GM10266 (cell line): Measurements from ENCODE around the gene SERGEF.

ENCODE experiments used
- DNase-seq: peaks from one replicate; pipeline ENCODE4 v3.0.0; 2012; ENCODE audit errors: extremely low spot score
- TF ChIP-seq, protein P1 (sequence below): IDR thresholded peaks from 2 replicates; pipeline ENCODE4 v1.5.1; 2012; ENCODE audit warnings: mild to moderate bottlenecking, low read depth; ENCODE audit not compliant: control insufficient read depth, insufficient read depth; ENCODE audit errors: missing control alignments

The SERGEF gene

DNA sequence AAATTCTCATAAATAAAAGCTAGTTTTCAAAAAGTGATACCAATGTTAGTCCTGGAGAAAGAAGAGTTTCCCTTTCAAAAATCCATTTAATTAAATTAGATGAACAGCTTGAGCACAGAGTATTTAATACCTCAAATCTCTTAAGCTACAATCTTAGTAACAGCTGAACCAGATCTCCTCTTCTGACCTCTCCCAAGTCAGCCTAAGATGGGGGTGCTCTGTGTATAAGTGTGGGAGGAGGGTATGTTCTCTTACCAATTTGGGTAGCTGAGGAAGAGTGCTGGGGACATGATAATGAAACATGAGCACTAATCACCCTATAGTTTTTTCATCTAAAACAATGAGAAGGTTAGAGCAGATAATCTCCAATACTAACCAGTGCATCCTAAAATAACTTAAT lies 23.6 kb upstream of the SERGEF start:
- DNase-seq: no peak
- TF ChIP-seq, protein P1, sequence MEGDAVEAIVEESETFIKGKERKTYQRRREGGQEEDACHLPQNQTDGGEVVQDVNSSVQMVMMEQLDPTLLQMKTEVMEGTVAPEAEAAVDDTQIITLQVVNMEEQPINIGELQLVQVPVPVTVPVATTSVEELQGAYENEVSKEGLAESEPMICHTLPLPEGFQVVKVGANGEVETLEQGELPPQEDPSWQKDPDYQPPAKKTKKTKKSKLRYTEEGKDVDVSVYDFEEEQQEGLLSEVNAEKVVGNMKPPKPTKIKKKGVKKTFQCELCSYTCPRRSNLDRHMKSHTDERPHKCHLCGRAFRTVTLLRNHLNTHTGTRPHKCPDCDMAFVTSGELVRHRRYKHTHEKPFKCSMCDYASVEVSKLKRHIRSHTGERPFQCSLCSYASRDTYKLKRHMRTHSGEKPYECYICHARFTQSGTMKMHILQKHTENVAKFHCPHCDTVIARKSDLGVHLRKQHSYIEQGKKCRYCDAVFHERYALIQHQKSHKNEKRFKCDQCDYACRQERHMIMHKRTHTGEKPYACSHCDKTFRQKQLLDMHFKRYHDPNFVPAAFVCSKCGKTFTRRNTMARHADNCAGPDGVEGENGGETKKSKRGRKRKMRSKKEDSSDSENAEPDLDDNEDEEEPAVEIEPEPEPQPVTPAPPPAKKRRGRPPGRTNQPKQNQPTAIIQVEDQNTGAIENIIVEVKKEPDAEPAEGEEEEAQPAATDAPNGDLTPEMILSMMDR: no peak

DNA sequence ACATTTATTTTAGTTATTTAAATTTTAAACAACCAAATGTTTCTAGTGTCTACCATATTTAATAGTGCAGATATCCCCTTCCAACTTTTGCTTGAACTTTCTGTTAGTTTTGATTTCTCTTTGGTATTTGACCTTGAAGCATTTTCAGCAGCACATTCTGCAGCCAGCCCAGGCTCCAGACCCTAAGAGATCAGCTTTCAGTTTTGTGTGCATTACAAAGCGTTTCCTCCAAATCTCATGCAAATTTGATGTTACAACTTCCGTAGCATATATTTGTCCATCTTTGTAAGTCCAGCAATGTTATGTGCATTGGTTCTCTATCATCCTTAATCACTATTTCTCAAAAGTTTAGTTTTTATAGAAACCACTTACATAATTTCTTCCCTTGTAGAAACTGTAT lies 14.6 kb upstream of the SERGEF start:
- no peak for DNase-seq
- TF ChIP-seq, protein P1: no peak

DNA sequence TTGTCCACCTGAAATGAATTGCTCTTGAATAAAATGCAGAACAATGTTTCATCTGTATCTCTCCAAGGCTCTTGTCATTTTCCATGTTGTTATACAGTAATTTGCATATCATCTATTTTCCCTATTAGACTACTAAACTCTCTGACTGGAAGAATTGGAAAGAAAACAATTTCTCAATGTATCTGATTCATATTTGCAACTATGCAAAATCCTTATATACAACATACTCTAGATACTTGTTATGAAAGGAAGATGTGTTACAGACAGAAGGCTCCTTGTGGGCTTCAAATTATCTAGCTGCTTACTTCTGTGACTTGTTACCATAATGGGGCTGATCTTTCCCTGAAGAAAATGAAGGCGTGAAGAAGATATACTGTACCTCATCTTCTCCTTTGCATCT lies 9.6 kb upstream of the SERGEF start:
- no peak for DNase-seq
- TF ChIP-seq, protein P1: no peak

DNA sequence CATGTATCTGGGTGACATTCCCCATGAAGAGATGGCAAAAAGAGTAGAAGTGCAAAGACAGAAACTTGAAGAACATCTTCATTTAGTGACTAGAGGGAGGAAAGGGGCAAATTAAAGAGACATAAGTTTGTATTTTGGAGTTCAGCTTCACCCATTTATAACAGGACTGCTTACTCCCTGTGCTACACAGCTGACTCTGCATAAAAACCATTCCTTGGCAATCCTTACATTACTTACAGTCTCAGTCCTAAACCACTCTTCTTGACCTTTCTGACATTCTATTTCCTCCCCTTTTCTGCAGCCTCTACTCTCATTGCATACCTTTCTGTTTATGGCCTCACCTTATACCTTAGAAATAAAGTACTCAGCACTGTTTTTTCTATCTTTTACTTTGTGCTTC lies 6.8 kb upstream of the SERGEF start:
- DNase-seq: no peak
- TF ChIP-seq, protein P1: no peak

DNA sequence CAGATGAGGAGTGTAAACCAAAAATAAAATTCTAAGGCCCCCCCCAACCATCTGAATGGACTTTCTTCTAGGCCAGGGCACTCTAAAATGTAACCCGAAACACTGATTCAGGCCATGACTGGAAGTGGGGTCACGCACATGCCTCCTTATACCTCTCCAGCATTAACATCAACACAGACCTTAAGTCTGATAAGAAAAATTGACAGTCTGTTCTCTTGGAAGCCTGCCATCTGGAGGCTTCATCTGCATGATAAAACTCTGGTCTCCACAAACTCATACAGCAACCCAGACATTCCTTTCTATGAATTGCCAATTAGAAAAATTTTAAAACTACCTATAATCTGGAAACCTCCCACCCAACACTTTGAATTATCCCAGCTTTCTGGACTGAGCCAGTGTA lies 3.9 kb upstream of the SERGEF start:
- DNase-seq: no peak
- TF ChIP-seq, protein P1: no peak

DNA sequence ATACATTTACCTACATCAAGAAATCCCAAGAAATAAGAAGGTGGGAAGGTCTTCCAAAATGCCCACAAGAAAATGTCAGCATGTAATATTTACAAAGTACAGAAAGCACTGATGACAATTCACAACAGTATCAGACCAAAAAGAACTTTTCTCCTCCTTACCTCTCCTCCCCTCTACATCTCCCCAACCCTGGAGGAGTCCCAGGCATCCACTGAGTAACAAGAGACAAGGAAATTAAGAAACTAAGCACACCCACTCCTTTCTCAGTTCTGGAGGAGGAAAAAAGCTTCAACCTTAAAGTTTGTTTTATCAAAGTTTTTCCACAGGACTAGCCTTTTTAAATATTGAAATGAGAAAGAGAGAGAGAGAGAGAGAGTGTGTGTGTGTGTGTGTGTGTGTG lies 2.0 kb upstream of the SERGEF start:
- no peak for DNase-seq
- TF ChIP-seq, protein P1: no peak

DNA sequence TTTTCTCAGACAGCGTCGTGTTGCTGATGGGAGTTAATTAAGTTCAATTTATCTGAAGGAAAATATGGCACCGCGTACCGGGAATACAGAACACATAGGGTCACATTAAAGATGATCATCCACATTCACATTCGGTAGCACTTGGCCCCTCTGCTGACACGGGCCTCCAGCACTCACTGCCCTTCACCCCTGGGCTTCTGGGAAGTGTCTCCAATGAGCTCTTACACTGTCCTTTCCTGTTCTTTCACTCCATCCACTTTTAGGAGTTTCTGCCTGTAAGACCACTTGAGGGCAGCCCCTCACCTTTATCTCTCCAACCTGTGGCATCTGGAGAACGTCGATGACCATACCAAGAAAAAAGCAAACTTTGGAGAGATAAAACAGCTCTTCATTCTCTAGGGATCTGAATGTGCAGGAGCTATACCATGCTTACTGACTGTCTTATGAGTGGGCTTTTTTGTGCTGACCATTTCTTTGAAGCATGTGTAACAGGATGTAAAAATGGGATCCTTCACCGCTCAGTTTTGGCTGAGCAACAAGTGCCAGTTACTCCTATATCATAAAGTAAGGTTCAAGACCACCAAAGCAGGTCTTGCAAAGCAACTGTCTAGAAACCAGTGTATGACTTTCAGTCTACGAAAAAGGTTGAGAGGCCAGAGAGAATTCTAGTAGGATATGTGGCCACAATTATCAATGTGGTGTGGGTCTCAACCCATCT lies 1.1 kb upstream of the SERGEF start:
- DNase-seq: no peak
- TF ChIP-seq, protein P1: no peak
